Heart right ventricle (tissue), 16 donors: ENCODE results near the gene SLAMF7. TPM values are rescaled to one million over a fixed set of nuclear protein-coding genes. Genes with fewer than 3 reads are reported as not detected.
A peak's percentile ranks its signal among the peaks of the same experiment; 100 is the strongest.

Source experiments
- ATAC-seq, 8 donors: fragments of 200-7000 bp; cut with Tn5 transposase; one replicate each; pipeline ENCODE4 v1.9.1; 2020; ENCODE audit warnings: mild to moderate bottlenecking in 8 of 8, moderate library complexity in 8 of 8, moderate number of reproducible peaks in 1 of 8
- DNase-seq, 2 donors: peaks; one replicate each; pipeline ENCODE4 v3.0.0-alpha.2; 2020
- H3K27ac ChIP-seq, 10 donors: fragments of 200-600 bp; sonication (generic) in 2 of 10; one replicate each; pipeline versions ENCODE4 v1.5.0 to v1.8.0; 2020 to 2022; ENCODE audit warnings: mild to moderate bottlenecking in 3 of 10
- H3K27me3 ChIP-seq, 7 donors: fragments of 200-600 bp; one replicate each; pipeline ENCODE4 v1.8.0; 2021 to 2022; ENCODE audit warnings: mild to moderate bottlenecking in 2 of 7
- H3K36me3 ChIP-seq, 9 donors: fragments of 200-600 bp; sonication (generic) in 1 of 9; one replicate each; pipeline versions ENCODE4 v1.5.0 to v1.8.0; 2020 to 2022; ENCODE audit warnings: mild to moderate bottlenecking in 2 of 9
- H3K4me1 ChIP-seq, 9 donors: fragments of 200-600 bp; sonication (generic) in 1 of 9; one replicate each; pipeline versions ENCODE4 v1.5.0 to v1.8.0; 2020 to 2022; ENCODE audit warnings: mild to moderate bottlenecking in 4 of 9
- H3K4me3 ChIP-seq, 10 donors: fragments of 200-600 bp; sonication (generic) in 2 of 10; one replicate each; pipeline versions ENCODE4 v1.5.0 to v1.8.0; 2020 to 2022; ENCODE audit warnings: mild to moderate bottlenecking in 7 of 10, moderate library complexity in 2 of 10
- H3K9me3 ChIP-seq, 11 donors: fragments of 200-600 bp in 10 of 11; sonication (generic) in 2 of 11; one replicate each; pipeline versions ENCODE4 v1.5.0 to v1.8.0; 2013 to 2022; ENCODE audit warnings: mild to moderate bottlenecking in 2 of 11, control low read depth in 1 of 11, moderate library complexity in 1 of 11
- CTCF ChIP-seq, 9 donors: fragments of 200-600 bp; sonication (generic) in 2 of 9; IDR thresholded peaks; one replicate each; pipeline versions ENCODE4 v1.5.0 to v1.8.0; 2021 to 2022; ENCODE audit warnings: antibody characterized with exemption in 9 of 9, mild to moderate bottlenecking in 5 of 9, moderate library complexity in 1 of 9
- WGBS, 2 donors: extraction: QIAGEN DNeasy Blood & Tissue Kit; methylation state at CpG; one replicate each; pipeline ENCODE4 v1.1.7; 2013; ENCODE audit warnings: inconsistent platforms in 1 of 2; 5-methylcytosine and 5-hydroxymethylcytosine counted together
- intact Hi-C, 10 donors: fragments of 100-400 bp; cut with DNase I; formaldehyde crosslinking; loops; one replicate each; pipeline versions ENCODE4 v1.11.1 to v1.14.2; 2022
- polyA plus RNA-seq, 2 donors: library from polyadenylated mRNA; stranded (reverse); fragments of 200-250 nt; gene quantifications; one replicate each; pipeline ENCODE4 v1.2.3, GENCODE V29; 2013
- total RNA-seq, 10 donors: library from RNA; stranded (reverse); fragmentation: NEBNext Ultra II Directional in 3 of 10; extraction: Animal tissue kit (Norgen Biotek cat#: 25700) in 3 of 10; gene quantifications; one replicate each; pipeline versions ENCODE4 v1.2.1 to v1.2.4, GENCODE V29; 2021 to 2023
- donor health status: Arrhythmogenic right ventricular cardiomyopathy.
- donor health status: ischemic (EF 13 %, LVEDD 7.1; RV severe dilation, severe dysfunction).
- donor health status: healthy with polysubstance abuse.
- donor health status: DM: no; HTN: yes; CAD: no.
- donor health status: DM: no; HTN: no; CAD: no.
- donor health status: ischemic (EF 25% LVEDD 6.9; RV normal size, moderate dysfunction).
- donor health status: ischemic (EF 25% LVEDD 5.7; RV mildly dilated, moderate dysfunction).
- donor health status: healthy.
- donor health status: DM: yes; HTN: yes; CAD: no.
- donor health status: Ischemic cardiomyopathy.
- donor health status: ischemic (EF 35%, LVEDD 5.7; RV mildly dilated, moderate dysfunction).
- donor health status: nonischemic (EF 11% LVEDD 7.7; RV severe dilation, severe dysfunction).
- donor health status: DM: yes; HTN: yes; CAD: no.
- donor health status: PGD.
- donor health status: ischemic (EF 29% LVEDD 5.4; RV normal size, mild dysfunction).
- donor health status: nonischemic (EF 23%, LVEDD 6.1; RV moderate dilation, normal function).

SLAMF7 gene
- total and polyA plus RNA-seq, 12 donors: 0.11 to 19.4 (median 0.28) TPM

GRCh38 chr1:160774886-160775719 is 36.1 kb downstream of the SLAMF7 start:
- intact Hi-C loops: no loop called here
- TF ChIP-seq CTCF (IDR thresholded peaks at IDR 0.05): no peak
- ATAC-seq: no peak

GRCh38 chr1:160776178-160776577 is 37.1 kb downstream of the SLAMF7 start:
- Histone ChIP-seq H3K36me3 (no peaks in the 10 kb centered on the region), H3K9me3 (peaks cover 0 to 2% (median 0%) of the 10 kb centered on the region in 11 donors), H3K4me1 (no peaks in the 10 kb centered on the region), H3K27me3 (peaks cover 0 to 19% (median 12%) of the 10 kb centered on the region in 7 donors), H3K4me3 (no peak overlapping the region), H3K27ac (no peak overlapping the region)
- DNase-seq: no peak
- intact Hi-C loops: no loop called here
- 95 to 100% methylated on average over 1 of the region's 1 CpG for WGBS, 2 donors
- no peak for TF ChIP-seq CTCF (IDR thresholded peaks at IDR 0.05)
- no peak for ATAC-seq

More at GRCh38 chr1:160774886-160775719, 36.1 kb downstream of the SLAMF7 start:
- Histone ChIP-seq H3K4me3 (no peak overlapping the region), H3K27ac (no peak overlapping the region), H3K9me3 (peaks cover 0 to 2% (median 0%) of the 10 kb centered on the region in 11 donors), H3K4me1 (no peaks in the 10 kb centered on the region), H3K27me3 (peaks cover 0 to 19% (median 12%) of the 10 kb centered on the region in 7 donors), H3K36me3 (no peaks in the 10 kb centered on the region)
- no peak for DNase-seq
- 73 to 82% methylated on average over 2 of the region's 2 CpGs for WGBS, 2 donors

GRCh38 chr1:160777486-160778089 is 38.5 kb downstream of the SLAMF7 start:
- Histone ChIP-seq H3K27me3 (peaks cover 0 to 19% (median 11%) of the 10 kb centered on the region in 7 donors), H3K27ac (no peak overlapping the region), H3K4me3 (no peak overlapping the region), H3K4me1 (peaks cover 0 to 2% (median 0%) of the 10 kb centered on the region in 9 donors), H3K9me3 (no peaks in the 10 kb centered on the region), H3K36me3 (no peaks in the 10 kb centered on the region)
- DNase-seq: no peak
- peak in 6 of 9 donors; percentile 13 to 54 (median 25) for TF ChIP-seq CTCF (IDR thresholded peaks at IDR 0.05)
- WGBS, 2 donors: 67 to 69% methylated on average over 7 of the region's 7 CpGs
- no peak for ATAC-seq
- intact Hi-C loops: no loop called here

- Histone ChIP-seq H3K4me3 (no peak overlapping the region), H3K27me3 (peaks cover 0 to 15% (median 2%) of the 10 kb centered on the region in 7 donors), H3K4me1 (peaks cover 0 to 4% (median 0%) of the 10 kb centered on the region in 9 donors), H3K27ac (no peak overlapping the region), H3K36me3 (no peaks in the 10 kb centered on the region), H3K9me3 (no peaks in the 10 kb centered on the region)
- ATAC-seq (no peak), DNase-seq (no peak)
- 86% methylated on average over 6 of the region's 6 CpGs for WGBS, 2 donors
- intact Hi-C loops: no loop called here
- no peak for TF ChIP-seq CTCF (IDR thresholded peaks at IDR 0.05)
Measured at GRCh38 chr1:160778976-160779375, 39.9 kb downstream of the SLAMF7 start.
